Neural crest cell (in vitro differentiated cells): ENCODE measurements around the gene NRBP1. TPM values are rescaled to one million over a fixed set of nuclear protein-coding genes. Genes with fewer than 3 reads are reported as not detected.

Source experiments
- DNase-seq: peaks from one replicate; pipeline ENCODE4 v3.0.0; 2021; ENCODE audit warnings: low read depth, mixed read lengths, low spot score
- H3K27ac Mint-ChIP-seq: one replicate; pipeline ENCODE4 v1.8.0; 2021; ENCODE audit warnings: mild to moderate bottlenecking, mixed read lengths; ENCODE audit not compliant: unreplicated experiment
- H3K27me3 Mint-ChIP-seq: 2 replicates; pipeline ENCODE4 v1.8.0; 2021; ENCODE audit warnings: low read depth, mild to moderate bottlenecking, mixed read lengths
- H3K36me3 Mint-ChIP-seq: 2 replicates; pipeline ENCODE4 v1.8.0; 2021; ENCODE audit warnings: low read depth, mild to moderate bottlenecking, mixed read lengths
- H3K4me1 Mint-ChIP-seq: 2 replicates; pipeline ENCODE4 v1.8.0; 2021; ENCODE audit warnings: mixed read lengths
- H3K4me3 Mint-ChIP-seq: one replicate; pipeline ENCODE4 v1.8.0; 2021; ENCODE audit warnings: mild to moderate bottlenecking, mixed read lengths
- H3K9me3 Mint-ChIP-seq: 2 replicates; pipeline ENCODE4 v1.8.0; 2021; ENCODE audit warnings: mixed read lengths
- total RNA-seq: library from RNA; stranded (reverse); gene quantifications from 2 replicates; pipeline ENCODE4 v1.2.1, GENCODE V29; 2021
- TF ChIP-seq, protein P1 (sequence below): fragments of 200-600 bp; sonication (generic); conservative IDR thresholded peaks from 2 replicates; pipeline ENCODE4 v1.5.0; 2021; ENCODE audit warnings: antibody characterized with exemption, mild to moderate bottlenecking

The NRBP1 gene
- total RNA-seq, 1 donor from 2014 or later: 107 TPM

DNA sequence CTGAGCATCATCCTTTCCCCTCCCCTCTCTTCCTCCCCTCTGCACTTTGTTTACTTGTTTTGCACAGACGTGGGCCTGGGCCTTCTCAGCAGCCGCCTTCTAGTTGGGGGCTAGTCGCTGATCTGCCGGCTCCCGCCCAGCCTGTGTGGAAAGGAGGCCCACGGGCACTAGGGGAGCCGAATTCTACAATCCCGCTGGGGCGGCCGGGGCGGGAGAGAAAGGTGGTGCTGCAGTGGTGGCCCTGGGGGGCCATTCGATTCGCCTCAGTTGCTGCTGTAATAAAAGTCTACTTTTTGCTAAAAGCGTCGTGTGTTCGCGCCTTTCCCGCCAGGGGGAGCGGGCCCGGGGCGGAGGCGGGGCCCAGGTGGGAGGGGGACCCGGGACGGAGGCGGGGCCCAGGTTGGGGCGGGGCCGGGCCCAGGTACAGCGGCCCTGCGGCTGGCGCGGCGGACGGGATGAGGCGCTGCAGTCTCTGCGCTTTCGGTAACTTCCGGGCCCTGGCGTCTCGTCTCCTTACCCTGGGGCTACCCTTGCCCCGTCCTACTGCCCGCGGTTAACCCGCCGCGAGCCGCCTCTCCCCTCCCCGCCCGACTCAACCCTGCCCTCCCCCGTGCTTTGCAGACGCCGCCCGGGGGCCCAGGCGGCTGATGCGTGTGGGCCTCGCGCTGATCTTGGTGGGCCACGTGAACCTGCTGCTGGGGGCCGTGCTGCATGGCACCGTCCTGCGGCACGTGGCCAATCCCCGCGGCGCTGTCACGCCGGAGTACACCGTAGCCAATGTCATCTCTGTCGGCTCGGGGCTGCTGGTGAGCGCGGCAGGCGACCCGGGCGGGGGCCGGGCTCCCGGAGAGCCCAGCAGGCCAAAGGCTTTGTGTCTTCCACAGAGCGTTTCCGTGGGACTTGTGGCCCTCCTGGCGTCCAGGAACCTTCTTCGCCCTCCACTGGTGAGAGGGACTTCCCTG, 13.8 kb downstream of the NRBP1 start, which contains the start of gene KRTCAP3:
TSS of gene KRTCAP3 (plus strand) at position 424 of the 962 bp plus-strand sequence. CDS start at position 456, 32 bp downstream.
- Mint-ChIP-seq H3K36me3 (peaks cover 21% of the 10 kb centered on the region), H3K9me3 (no peaks in the 10 kb centered on the region), H3K27me3 (no peaks in the 10 kb centered on the region), H3K27ac (no peak within 1 kb of the TSS), H3K4me3 (peak within 1 kb of the TSS; percentile 19), H3K4me1 (no peaks in the 10 kb centered on the region)
- TF ChIP-seq, protein P1, sequence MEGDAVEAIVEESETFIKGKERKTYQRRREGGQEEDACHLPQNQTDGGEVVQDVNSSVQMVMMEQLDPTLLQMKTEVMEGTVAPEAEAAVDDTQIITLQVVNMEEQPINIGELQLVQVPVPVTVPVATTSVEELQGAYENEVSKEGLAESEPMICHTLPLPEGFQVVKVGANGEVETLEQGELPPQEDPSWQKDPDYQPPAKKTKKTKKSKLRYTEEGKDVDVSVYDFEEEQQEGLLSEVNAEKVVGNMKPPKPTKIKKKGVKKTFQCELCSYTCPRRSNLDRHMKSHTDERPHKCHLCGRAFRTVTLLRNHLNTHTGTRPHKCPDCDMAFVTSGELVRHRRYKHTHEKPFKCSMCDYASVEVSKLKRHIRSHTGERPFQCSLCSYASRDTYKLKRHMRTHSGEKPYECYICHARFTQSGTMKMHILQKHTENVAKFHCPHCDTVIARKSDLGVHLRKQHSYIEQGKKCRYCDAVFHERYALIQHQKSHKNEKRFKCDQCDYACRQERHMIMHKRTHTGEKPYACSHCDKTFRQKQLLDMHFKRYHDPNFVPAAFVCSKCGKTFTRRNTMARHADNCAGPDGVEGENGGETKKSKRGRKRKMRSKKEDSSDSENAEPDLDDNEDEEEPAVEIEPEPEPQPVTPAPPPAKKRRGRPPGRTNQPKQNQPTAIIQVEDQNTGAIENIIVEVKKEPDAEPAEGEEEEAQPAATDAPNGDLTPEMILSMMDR: peak; percentile 49
- no peak for DNase-seq

DNA sequence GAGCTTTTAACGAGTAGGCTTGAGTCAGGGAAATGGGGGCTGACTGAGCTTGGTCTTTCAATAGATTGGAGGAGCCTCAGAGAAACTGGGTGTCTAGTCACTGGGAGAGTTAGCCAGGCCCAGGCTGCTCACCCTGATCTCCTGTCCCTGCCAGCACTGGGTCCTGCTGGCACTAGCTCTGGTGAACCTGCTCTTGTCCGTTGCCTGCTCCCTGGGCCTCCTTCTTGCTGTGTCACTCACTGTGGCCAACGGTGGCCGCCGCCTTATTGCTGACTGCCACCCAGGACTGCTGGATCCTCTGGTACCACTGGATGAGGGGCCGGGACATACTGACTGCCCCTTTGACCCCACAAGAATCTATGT, 14.5 kb downstream of the NRBP1 start:
- no peaks in the 10 kb centered on the region for H3K9me3 Mint-ChIP-seq
- TF ChIP-seq, protein P1: no peak
- no peak for DNase-seq
- H3K36me3 Mint-ChIP-seq: peaks cover 24% of the 10 kb centered on the region
- no peaks in the 10 kb centered on the region for H3K27me3 Mint-ChIP-seq
- H3K27ac Mint-ChIP-seq: no peak overlapping the region
- no peak overlapping the region for H3K4me3 Mint-ChIP-seq
- H3K4me1 Mint-ChIP-seq: no peaks in the 10 kb centered on the region

DNA sequence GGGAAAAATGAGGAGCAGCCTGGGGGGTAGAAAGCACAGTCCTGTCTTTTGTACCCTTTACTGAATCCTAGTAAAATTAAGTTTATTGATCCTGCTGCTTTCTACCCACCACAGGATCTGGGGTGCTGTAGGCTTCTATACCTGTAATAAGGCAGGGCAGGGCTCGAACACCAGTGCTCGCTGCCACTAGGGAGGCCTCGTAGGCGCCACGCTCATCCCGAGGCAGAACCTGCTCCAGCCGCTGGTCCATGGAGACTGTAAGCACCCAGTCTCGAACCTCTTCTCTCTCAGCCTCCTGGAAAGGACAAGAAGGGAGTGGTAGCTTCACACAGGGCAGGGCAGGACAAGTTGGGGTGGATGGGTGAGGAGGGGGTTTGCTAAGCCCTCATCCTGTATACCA, 16.7 kb downstream of the NRBP1 start:
- peaks cover 26% of the 10 kb centered on the region for H3K36me3 Mint-ChIP-seq
- no peaks in the 10 kb centered on the region for H3K27me3 Mint-ChIP-seq
- no peaks in the 10 kb centered on the region for H3K4me1 Mint-ChIP-seq
- no peak overlapping the region for H3K27ac Mint-ChIP-seq
- DNase-seq: no peak
- no peaks in the 10 kb centered on the region for H3K9me3 Mint-ChIP-seq
- TF ChIP-seq, protein P1: no peak
- no peak overlapping the region for H3K4me3 Mint-ChIP-seq

DNA sequence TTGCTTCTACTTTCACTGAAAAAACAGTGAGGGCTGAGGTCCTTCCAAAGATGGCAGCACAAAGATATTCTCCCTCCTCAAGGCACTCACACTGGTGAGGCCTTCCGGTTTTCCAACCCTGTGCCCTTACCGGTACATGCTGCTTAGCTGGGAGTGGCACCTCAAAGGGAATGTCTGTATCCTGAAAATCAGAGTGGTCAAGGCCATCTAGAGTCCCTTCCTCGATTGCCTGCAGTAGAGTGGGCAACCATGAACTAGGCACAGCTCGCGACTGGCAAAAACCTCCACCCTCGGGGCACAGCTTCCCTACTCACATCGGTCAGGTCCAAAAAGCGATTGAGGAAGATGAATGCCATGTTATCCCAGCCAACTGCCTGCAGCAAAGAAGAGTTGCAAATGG, 17.2 kb downstream of the NRBP1 start:
- Mint-ChIP-seq H3K36me3 (peaks cover 22% of the 10 kb centered on the region), H3K27me3 (no peaks in the 10 kb centered on the region), H3K4me1 (no peaks in the 10 kb centered on the region), H3K27ac (peak overlapping the region; percentile 50), H3K9me3 (no peaks in the 10 kb centered on the region), H3K4me3 (no peak overlapping the region)
- TF ChIP-seq, protein P1: no peak
- DNase-seq: no peak

DNA sequence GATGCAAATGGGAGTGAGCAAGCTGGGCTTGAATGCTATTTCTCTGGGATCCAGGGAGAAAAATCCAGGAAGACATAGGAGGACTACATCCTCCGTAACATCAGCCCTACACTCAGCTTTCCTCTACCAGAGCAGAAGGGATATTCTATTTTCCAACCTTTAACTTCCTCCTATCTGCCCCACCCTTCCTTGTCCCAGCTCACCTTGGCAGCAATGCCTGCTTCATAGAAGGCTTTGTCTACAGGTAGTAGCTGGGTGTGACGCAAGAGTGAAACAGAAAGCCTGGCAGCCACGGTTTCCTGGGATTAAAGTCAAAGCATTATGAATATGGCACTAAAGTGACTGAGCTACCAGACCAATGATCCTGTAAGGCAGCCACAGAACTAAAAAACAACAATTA, 17.6 kb downstream of the NRBP1 start:
- Mint-ChIP-seq H3K4me3 (no peak overlapping the region), H3K36me3 (peaks cover 20% of the 10 kb centered on the region), H3K27me3 (no peaks in the 10 kb centered on the region), H3K9me3 (no peaks in the 10 kb centered on the region), H3K27ac (no peak overlapping the region), H3K4me1 (no peaks in the 10 kb centered on the region)
- TF ChIP-seq, protein P1: no peak
- DNase-seq: no peak
